GM19324 (cell line): Measurements from ENCODE around the gene PPP1R9B.
A peak's percentile ranks its signal among the peaks of the same experiment; 100 is the strongest.

ENCODE experiments used
- ATAC-seq: cut with Tn5 transposase; IDR thresholded peaks from one replicate; pipeline ENCODE4 v1.9.1; 2021; ENCODE audit warnings: mild to moderate bottlenecking, moderate library complexity; ENCODE audit not compliant: unreplicated experiment, low FRiP score

Gene PPP1R9B

GRCh38 chr17:50096092-50096491, 54.4 kb downstream of the PPP1R9B start:
- ATAC-seq = no peak

GRCh38 chr17:50095626-50096037, 54.8 kb downstream of the PPP1R9B start:
- no peak for ATAC-seq

- ATAC-seq = peak; percentile 96
Measured at GRCh38 chr17:50094753-50095619, 55.5 kb downstream of the PPP1R9B start, which contains the start of gene PDK2. PDK2 (plus strand) TSS chr17:50095351; CDS start chr17:50095436, 85 bp downstream.

- ATAC-seq = peak; percentile 26
Measured at GRCh38 chr17:50094243-50094752, 56.2 kb downstream of the PPP1R9B start.

- ATAC-seq = no peak
Measured at GRCh38 chr17:50093807-50094206, 56.7 kb downstream of the PPP1R9B start.

- ATAC-seq = no peak
Measured at GRCh38 chr17:50093246-50093645, 57.2 kb downstream of the PPP1R9B start.

GRCh38 chr17:50091918-50092285, 58.6 kb downstream of the PPP1R9B start:
- ATAC-seq = no peak

- ATAC-seq = no peak
Measured at GRCh38 chr17:50090971-50091917, 59.2 kb downstream of the PPP1R9B start.

GRCh38 chr17:50090071-50090470, 60.4 kb downstream of the PPP1R9B start:
- ATAC-seq = no peak

- ATAC-seq = no peak
Measured at GRCh38 chr17:50088952-50089825, 61.3 kb downstream of the PPP1R9B start.

GRCh38 chr17:50087912-50088405, 62.5 kb downstream of the PPP1R9B start:
- ATAC-seq = no peak

- ATAC-seq = no peak
Measured at GRCh38 chr17:50087246-50087911, 63.1 kb downstream of the PPP1R9B start.
